ENCODE measurements around the gene RAB3A. TPM values are rescaled to one million over a fixed set of nuclear protein-coding genes. Genes with fewer than 3 reads are reported as not detected.

Gene RAB3A
- total and polyA plus RNA-seq, 2 donors (not counting 3 experiments of a cell fraction or from before 2014, with no cell fraction given): 0.88 to 0.90 TPM

DNA sequence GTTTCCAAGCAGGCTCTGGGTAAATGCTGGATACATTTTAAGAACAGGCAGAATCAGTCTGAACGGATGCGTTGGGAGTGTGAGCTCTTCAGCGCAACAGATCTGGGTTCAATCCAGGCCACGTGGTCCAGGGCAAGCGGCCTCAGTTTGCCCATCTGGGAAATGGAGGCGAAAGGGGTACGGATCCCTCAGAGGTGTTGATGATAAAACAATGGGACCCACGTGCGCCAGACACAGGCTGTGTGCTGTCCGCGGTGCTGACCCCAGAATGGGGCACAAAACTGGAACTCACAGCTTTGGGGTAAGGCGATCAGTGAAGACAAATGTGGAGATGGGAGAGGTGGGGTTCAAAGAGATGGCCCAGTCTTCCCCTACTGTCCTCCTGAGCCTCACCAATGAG is 35.5 kb upstream of the RAB3A start:
- Histone ChIP-seq H3K4me2 (ENCODE audit: insufficient read depth, low read length) (no peak overlapping the region), H3K36me3 (ENCODE audit: control insufficient read depth in 2 of 2, extremely low read depth in 1 of 2, insufficient read depth in 2 of 2, low read length in 2 of 2) (no peaks in the 10 kb centered on the region), H3K79me2 (ENCODE audit: control insufficient read depth, insufficient read depth, low read length) (no peaks in the 10 kb centered on the region), H3K9ac (replicated peaks; ENCODE audit: extremely low read depth, insufficient read depth, low read length) (no peak overlapping the region), H2AFZ (ENCODE audit: low read depth, low read length) (no peak overlapping the region), H3K9me3 (replicated peaks; ENCODE audit: control insufficient read depth, insufficient read depth, low read length) (no peaks in the 10 kb centered on the region), H3K4me3 (replicated peaks in 1 of 3; ENCODE audit: insufficient read depth in 1 of 3, low read depth in 1 of 3, low read length in 3 of 3) (no peak overlapping the region), H4K20me1 (replicated peaks; ENCODE audit: control insufficient read depth, extremely low read depth, insufficient read depth, low read length) (no peaks in the 10 kb centered on the region), H3K9me1 (replicated peaks; ENCODE audit: control insufficient read depth, extremely low read depth, insufficient read depth, low read length) (no peaks in the 10 kb centered on the region), H3K27me3 (ENCODE audit: control insufficient read depth in 2 of 2, insufficient read depth in 2 of 2, low read length in 2 of 2) (no peaks in the 10 kb centered on the region), H3K4me1 (ENCODE audit: control insufficient read depth, extremely low read depth, insufficient read depth, low read length) (no peaks in the 10 kb centered on the region), H3K27ac (ENCODE audit: insufficient read depth, low read depth, low read length) (no peak overlapping the region)
- no peak for DNase-seq (ENCODE audit: low read depth, low spot score)
- ChIA-PET POLR2A (interaction anchor here (1.0 kb wide), 1 partner anchor 15 kb away, joined by 3 read pairs; no protein-coding TSS in a partner anchor), CTCF (interaction anchor here (1.7 to 3.5 kb wide), 4 partner anchors 13 to 126 kb away, joined by 6 to 20 read pairs (median 12); no protein-coding TSS in a partner anchor)
- dilution Hi-C loops (cut with MboI; ENCODE audit: extremely low pct_ligation_motif_present, low sequenced_read_pairs) (no loop called here), intact Hi-C loops (cut with micrococcal nuclease) (no loop called here)
- no TSS peak for BruUV-seq (replicated peaks)
- no peak for TF ChIP-seq GATA2 (IDR thresholded peaks at IDR 0.05; ENCODE audit: insufficient read depth, insufficient read length, low read depth, low read length)
- TF ChIP-seq MYC (IDR thresholded peaks at IDR 0.05; ENCODE audit: low read depth, low read length): peak; percentile 38
- TF ChIP-seq, protein P1, sequence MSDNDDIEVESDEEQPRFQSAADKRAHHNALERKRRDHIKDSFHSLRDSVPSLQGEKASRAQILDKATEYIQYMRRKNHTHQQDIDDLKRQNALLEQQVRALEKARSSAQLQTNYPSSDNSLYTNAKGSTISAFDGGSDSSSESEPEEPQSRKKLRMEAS (IDR thresholded peaks at IDR 0.05; ENCODE audit: insufficient read depth, insufficient read length): peak; percentile 71
- FAIRE-seq: no peak

DNA sequence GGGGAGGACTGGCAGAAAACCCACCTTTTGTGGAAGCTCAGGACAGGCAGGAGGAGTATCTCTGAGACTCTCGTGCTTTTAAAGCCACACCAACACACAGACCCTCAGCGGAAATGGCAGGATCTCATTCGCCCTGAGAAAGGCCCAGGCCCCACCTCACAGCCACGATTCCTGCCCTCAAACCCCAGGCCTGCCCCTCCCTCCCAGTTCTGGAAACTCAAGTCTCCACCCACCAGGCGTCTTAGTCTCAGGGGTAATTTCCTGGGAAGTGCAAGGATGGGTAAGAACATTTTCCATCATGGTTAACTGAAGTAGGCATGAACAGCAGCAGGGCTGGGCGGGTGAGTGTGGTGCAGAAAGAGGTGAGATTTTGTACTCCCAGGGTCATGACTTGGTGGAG is 30.4 kb upstream of the RAB3A start:
- H4K20me1 ChIP-seq (replicated peaks; ENCODE audit: control insufficient read depth, extremely low read depth, insufficient read depth, low read length): no peaks in the 10 kb centered on the region
- TF ChIP-seq POLR2AphosphoS5 (IDR thresholded peaks at IDR 0.05; ENCODE audit: insufficient read depth, low read depth, low read length) (no peak), EZH2 (IDR thresholded peaks at IDR 0.05; ENCODE audit: borderline replicate concordance, low read depth, low read length, severe bottlenecking) (no peak)
- dilution Hi-C loops (cut with MboI; ENCODE audit: extremely low pct_ligation_motif_present, low sequenced_read_pairs) (no loop called here), intact Hi-C loops (cut with micrococcal nuclease) (no loop called here)
- FAIRE-seq (no peak), DNase-seq (ENCODE audit: low read depth, low spot score) (no peak)
- no TSS peak for BruUV-seq (replicated peaks)
- no peaks in the 10 kb centered on the region for H3K36me3 ChIP-seq (ENCODE audit: control insufficient read depth in 2 of 2, extremely low read depth in 1 of 2, insufficient read depth in 2 of 2, low read length in 2 of 2)
- no peaks in the 10 kb centered on the region for H3K4me1 ChIP-seq (ENCODE audit: control insufficient read depth, extremely low read depth, insufficient read depth, low read length)
- H2AFZ ChIP-seq (ENCODE audit: low read depth, low read length): no peak overlapping the region
- no peaks in the 10 kb centered on the region for H3K79me2 ChIP-seq (ENCODE audit: control insufficient read depth, insufficient read depth, low read length)
- peaks cover 0 to 6% of the 10 kb centered on the region in 2 experiments for H3K27me3 ChIP-seq (ENCODE audit: control insufficient read depth in 2 of 2, insufficient read depth in 2 of 2, low read length in 2 of 2)
- no peak overlapping the region for H3K4me3 ChIP-seq (replicated peaks in 1 of 3; ENCODE audit: insufficient read depth in 1 of 3, low read depth in 1 of 3, low read length in 3 of 3)
- no peak overlapping the region for H3K9ac ChIP-seq (replicated peaks; ENCODE audit: extremely low read depth, insufficient read depth, low read length)
- no peak overlapping the region for H3K27ac ChIP-seq (ENCODE audit: insufficient read depth, low read depth, low read length)
- no peaks in the 10 kb centered on the region for H3K9me1 ChIP-seq (replicated peaks; ENCODE audit: control insufficient read depth, extremely low read depth, insufficient read depth, low read length)
- no peak overlapping the region for H3K4me2 ChIP-seq (ENCODE audit: insufficient read depth, low read length)
- POLR2A ChIA-PET: no interaction called here
- H3K9me3 ChIP-seq (replicated peaks; ENCODE audit: control insufficient read depth, insufficient read depth, low read length): no peaks in the 10 kb centered on the region
- CTCF ChIA-PET: interaction anchor here (1.3 to 2.5 kb wide), 5 partner anchors 10 to 121 kb away, joined by 3 to 20 read pairs (median 7); a partner anchor contains a TSS
